HepG2 (cell line): ENCODE results near the gene LRRC8E. TPM values are rescaled to one million over a fixed set of nuclear protein-coding genes. Genes with fewer than 3 reads are reported as not detected.

Experiments
- CAMTA2 ChIP-seq: sonication (generic); formaldehyde crosslinking; IDR thresholded peaks from 2 replicates; pipeline ENCODE4 v1.4.0; 2020; ENCODE audit warnings: mild to moderate bottlenecking, missing genetic modification reagents, borderline replicate concordance
- MBNL3 ChIP-seq: fragments of 250-450 bp; sonication (Bioruptor Pico); conservative IDR thresholded peaks from 2 replicates; pipeline ENCODE4 v1.8.0; 2022; ENCODE audit warnings: mild to moderate bottlenecking, inconsistent platforms
- RFXANK ChIP-seq: IDR thresholded peaks from 2 replicates; pipeline ENCODE4 v1.6.1; 2016
- RFXAP ChIP-seq: sonication (generic); formaldehyde crosslinking; IDR thresholded peaks from 2 replicates; pipeline ENCODE4 v1.4.0; 2020; ENCODE audit warnings: missing genetic modification reagents, borderline replicate concordance
- SALL1 ChIP-seq: sonication (generic); formaldehyde crosslinking; IDR thresholded peaks from 2 replicates; pipeline ENCODE4 v1.8.0; 2022; ENCODE audit warnings: mild to moderate bottlenecking, missing genetic modification reagents
- SMARCE1 ChIP-seq: fragments of 450-650 bp; IDR thresholded peaks from 2 replicates; pipeline ENCODE4 v1.6.1; 2017; ENCODE audit warnings: borderline replicate concordance
- SPEN ChIP-seq: sonication (generic); formaldehyde crosslinking; IDR thresholded peaks from 2 replicates; pipeline ENCODE4 v1.5.1; 2020; ENCODE audit warnings: low read depth, mild to moderate bottlenecking, missing genetic modification reagents
- TCF12 ChIP-seq, 2 experiments: fragments of 450-650 bp in 1 of 2; sonication (generic) in 1 of 2; formaldehyde crosslinking in 1 of 2; IDR thresholded peaks; 2 replicates each; pipeline versions ENCODE4 v1.6.1 to v1.8.0; 2017 to 2022; ENCODE audit warnings: antibody characterized with exemption in 1 of 2, mild to moderate bottlenecking in 1 of 2, missing genetic modification reagents in 1 of 2, moderate library complexity in 1 of 2
- TCF7 ChIP-seq: sonication (generic); IDR thresholded peaks from 2 replicates; pipeline ENCODE4 v1.6.1; 2016; ENCODE audit warnings: antibody characterized with exemption, low read depth
- ZNF263 ChIP-seq: sonication (generic); formaldehyde crosslinking; IDR thresholded peaks from 2 replicates; pipeline ENCODE4 v1.4.0; 2020; ENCODE audit warnings: missing genetic modification reagents
- ZNF629 ChIP-seq: sonication (generic); formaldehyde crosslinking; conservative IDR thresholded peaks from 2 replicates; pipeline ENCODE4 v1.5.0; 2020; ENCODE audit warnings: missing genetic modification reagents
- polyA plus RNA-seq, 8 experiments: library from polyadenylated mRNA; depleted of rRNA in 3 of 8; stranded (reverse) in 7 of 8; unstranded in 1 of 8; fragments of >200 nt; fragmentation: Illumina TruSeq in 4 of 8; extraction: Trizol in 4 of 8; gene quantifications; 2 replicates each; pipeline versions ENCODE4 v1.2.1 to v1.2.3, GENCODE V29; 2011 to 2016; ENCODE audit warnings: low read depth in 4 of 8, missing spikeins in 1 of 8, mixed read lengths in 1 of 8; ENCODE audit not compliant: insufficient read depth in 1 of 8
- total RNA-seq, 5 experiments: library from RNA; depleted of rRNA; stranded (reverse); fragments of >200 nt; fragmentation: Illumina TruSeq; extraction: Trizol; gene quantifications; 2 replicates each; pipeline ENCODE4 v1.2.3, GENCODE V29; 2016; ENCODE audit warnings: low read depth in 1 of 5
- TF ChIP-seq, protein P1 (sequence below): sonication (generic); formaldehyde crosslinking; IDR thresholded peaks from 2 replicates; pipeline ENCODE4 v1.4.0; 2020; ENCODE audit warnings: missing genetic modification reagents, borderline replicate concordance
- TF ChIP-seq, protein P2 (sequence below): sonication (generic); formaldehyde crosslinking; IDR thresholded peaks from 2 replicates; pipeline ENCODE4 v1.4.0; 2020; ENCODE audit warnings: missing genetic modification reagents
- TF ChIP-seq, protein P3 (sequence below), 2 experiments: sonication (generic) in 1 of 2; formaldehyde crosslinking in 1 of 2; IDR thresholded peaks; 2 replicates each; pipeline versions ENCODE4 v1.4.0 to v1.6.1; 2018 to 2020; ENCODE audit warnings: missing genetic modification reagents in 2 of 2, borderline replicate concordance in 1 of 2, low read depth in 1 of 2, mild to moderate bottlenecking in 1 of 2, missing biosample characterization in 1 of 2
- TF ChIP-seq, protein P4 (sequence below): sonication (generic); formaldehyde crosslinking; IDR thresholded peaks from 2 replicates; pipeline ENCODE4 v1.4.0; 2020; ENCODE audit warnings: missing genetic modification reagents
- TF ChIP-seq, protein P5 (sequence below): sonication (generic); formaldehyde crosslinking; IDR thresholded peaks from 2 replicates; pipeline ENCODE4 v1.5.1; 2020; ENCODE audit warnings: mild to moderate bottlenecking, moderate library complexity, missing genetic modification reagents

The LRRC8E gene
- total and polyA plus RNA-seq, 2 of the 13 experiments (the other 11 are each of a cell fraction or from before 2014, with no cell fraction given) = 8.0 to 10.3 TPM

DNA sequence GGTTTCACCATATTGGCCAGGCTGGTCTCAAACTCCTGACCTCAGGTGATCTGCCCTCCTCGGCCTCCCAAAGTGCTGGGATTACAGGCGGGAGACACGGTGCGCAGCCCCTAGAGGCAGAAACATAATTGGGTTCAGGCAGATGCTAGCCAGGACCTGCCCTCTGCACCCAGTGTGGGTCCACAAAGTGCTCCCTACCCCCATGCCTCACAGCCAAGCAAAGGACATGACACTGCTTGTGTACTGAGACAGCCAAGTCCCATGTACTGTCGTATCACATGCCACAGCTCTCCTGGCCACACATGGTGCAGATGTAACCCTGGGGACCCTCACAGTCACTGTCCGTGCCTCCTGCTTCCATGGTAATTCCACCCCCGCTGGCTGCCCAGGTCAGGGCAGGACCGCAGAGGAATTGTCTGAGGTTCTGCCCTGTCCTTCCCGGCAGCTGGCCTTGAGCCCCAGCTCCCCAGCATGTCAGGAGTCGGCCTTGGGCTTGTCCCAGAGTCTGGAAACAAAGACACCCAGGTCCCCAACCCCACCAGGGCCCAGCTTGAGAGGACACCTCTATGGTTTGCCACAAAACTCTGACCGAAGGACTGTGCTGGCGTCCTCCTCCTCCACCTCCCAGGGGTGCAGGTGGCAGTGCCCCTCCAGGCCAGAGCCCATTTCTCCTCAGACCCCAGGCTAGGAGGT, 21.8 kb upstream of the LRRC8E start (continued):
- TF ChIP-seq, protein P1, sequence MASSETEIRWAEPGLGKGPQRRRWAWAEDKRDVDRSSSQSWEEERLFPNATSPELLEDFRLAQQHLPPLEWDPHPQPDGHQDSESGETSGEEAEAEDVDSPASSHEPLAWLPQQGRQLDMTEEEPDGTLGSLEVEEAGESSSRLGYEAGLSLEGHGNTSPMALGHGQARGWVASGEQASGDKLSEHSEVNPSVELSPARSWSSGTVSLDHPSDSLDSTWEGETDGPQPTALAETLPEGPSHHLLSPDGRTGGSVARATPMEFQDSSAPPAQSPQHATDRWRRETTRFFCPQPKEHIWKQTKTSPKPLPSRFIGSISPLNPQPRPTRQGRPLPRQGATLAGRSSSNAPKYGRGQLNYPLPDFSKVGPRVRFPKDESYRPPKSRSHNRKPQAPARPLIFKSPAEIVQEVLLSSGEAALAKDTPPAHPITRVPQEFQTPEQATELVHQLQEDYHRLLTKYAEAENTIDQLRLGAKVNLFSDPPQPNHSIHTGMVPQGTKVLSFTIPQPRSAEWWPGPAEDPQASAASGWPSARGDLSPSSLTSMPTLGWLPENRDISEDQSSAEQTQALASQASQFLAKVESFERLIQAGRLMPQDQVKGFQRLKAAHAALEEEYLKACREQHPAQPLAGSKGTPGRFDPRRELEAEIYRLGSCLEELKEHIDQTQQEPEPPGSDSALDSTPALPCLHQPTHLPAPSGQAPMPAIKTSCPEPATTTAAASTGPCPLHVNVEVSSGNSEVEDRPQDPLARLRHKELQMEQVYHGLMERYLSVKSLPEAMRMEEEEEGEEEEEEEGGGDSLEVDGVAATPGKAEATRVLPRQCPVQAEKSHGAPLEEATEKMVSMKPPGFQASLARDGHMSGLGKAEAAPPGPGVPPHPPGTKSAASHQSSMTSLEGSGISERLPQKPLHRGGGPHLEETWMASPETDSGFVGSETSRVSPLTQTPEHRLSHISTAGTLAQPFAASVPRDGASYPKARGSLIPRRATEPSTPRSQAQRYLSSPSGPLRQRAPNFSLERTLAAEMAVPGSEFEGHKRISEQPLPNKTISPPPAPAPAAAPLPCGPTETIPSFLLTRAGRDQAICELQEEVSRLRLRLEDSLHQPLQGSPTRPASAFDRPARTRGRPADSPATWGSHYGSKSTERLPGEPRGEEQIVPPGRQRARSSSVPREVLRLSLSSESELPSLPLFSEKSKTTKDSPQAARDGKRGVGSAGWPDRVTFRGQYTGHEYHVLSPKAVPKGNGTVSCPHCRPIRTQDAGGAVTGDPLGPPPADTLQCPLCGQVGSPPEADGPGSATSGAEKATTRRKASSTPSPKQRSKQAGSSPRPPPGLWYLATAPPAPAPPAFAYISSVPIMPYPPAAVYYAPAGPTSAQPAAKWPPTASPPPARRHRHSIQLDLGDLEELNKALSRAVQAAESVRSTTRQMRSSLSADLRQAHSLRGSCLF (CRISPR knock-in tag) = no peak
- TF ChIP-seq SPEN (CRISPR knock-in tag) (0 out of 2 replicates have a peak, but pooled peaks have one; percentile 17), TCF7 (no peak), ZNF263 (peak; percentile 89), RFXANK (CRISPR knock-in tag) (no peak), SALL1 (CRISPR knock-in tag) (peak; percentile 38; the same call in 1 of the 2 replicates), ZNF629 (CRISPR knock-in tag) (no peak), TCF12 (IDR thresholded peaks at IDR 0.05) (no peak), TCF12 (CRISPR knock-in tag; IDR thresholded peaks at IDR 0.05) (no peak), SMARCE1 (no peak), CAMTA2 (CRISPR knock-in tag) (no peak), RFXAP (CRISPR knock-in tag) (no peak), MBNL3 (CRISPR knock-in tag) (no peak)
- TF ChIP-seq, protein P2, sequence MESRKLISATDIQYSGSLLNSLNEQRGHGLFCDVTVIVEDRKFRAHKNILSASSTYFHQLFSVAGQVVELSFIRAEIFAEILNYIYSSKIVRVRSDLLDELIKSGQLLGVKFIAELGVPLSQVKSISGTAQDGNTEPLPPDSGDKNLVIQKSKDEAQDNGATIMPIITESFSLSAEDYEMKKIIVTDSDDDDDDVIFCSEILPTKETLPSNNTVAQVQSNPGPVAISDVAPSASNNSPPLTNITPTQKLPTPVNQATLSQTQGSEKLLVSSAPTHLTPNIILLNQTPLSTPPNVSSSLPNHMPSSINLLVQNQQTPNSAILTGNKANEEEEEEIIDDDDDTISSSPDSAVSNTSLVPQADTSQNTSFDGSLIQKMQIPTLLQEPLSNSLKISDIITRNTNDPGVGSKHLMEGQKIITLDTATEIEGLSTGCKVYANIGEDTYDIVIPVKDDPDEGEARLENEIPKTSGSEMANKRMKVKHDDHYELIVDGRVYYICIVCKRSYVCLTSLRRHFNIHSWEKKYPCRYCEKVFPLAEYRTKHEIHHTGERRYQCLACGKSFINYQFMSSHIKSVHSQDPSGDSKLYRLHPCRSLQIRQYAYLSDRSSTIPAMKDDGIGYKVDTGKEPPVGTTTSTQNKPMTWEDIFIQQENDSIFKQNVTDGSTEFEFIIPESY = 0 out of 2 replicates have a peak, but pooled peaks have one; percentile 14
- TF ChIP-seq, protein P3, sequence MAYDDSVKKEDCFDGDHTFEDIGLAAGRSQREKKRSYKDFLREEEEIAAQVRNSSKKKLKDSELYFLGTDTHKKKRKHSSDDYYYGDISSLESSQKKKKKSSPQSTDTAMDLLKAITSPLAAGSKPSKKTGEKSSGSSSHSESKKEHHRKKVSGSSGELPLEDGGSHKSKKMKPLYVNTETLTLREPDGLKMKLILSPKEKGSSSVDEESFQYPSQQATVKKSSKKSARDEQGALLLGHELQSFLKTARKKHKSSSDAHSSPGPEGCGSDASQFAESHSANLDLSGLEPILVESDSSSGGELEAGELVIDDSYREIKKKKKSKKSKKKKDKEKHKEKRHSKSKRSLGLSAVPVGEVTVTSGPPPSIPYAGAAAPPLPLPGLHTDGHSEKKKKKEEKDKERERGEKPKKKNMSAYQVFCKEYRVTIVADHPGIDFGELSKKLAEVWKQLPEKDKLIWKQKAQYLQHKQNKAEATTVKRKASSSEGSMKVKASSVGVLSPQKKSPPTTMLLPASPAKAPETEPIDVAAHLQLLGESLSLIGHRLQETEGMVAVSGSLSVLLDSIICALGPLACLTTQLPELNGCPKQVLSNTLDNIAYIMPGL (CRISPR knock-in tag; IDR thresholded peaks at IDR 0.05; ENCODE audit: borderline replicate concordance in 1 of 2, low read depth in 1 of 2) = 0 out of 4 replicates have a peak, but pooled peaks of 1 of the 2 experiments have one; percentile 37
- TF ChIP-seq, protein P4, sequence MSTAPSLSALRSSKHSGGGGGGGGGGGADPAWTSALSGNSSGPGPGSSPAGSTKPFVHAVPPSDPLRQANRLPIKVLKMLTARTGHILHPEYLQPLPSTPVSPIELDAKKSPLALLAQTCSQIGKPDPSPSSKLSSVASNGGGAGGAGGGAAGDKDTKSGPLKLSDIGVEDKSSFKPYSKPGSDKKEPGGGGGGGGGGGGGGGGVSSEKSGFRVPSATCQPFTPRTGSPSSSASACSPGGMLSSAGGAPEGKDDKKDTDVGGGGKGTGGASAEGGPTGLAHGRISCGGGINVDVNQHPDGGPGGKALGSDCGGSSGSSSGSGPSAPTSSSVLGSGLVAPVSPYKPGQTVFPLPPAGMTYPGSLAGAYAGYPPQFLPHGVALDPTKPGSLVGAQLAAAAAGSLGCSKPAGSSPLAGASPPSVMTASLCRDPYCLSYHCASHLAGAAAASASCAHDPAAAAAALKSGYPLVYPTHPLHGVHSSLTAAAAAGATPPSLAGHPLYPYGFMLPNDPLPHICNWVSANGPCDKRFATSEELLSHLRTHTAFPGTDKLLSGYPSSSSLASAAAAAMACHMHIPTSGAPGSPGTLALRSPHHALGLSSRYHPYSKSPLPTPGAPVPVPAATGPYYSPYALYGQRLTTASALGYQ = no peak
- TF ChIP-seq, protein P5, sequence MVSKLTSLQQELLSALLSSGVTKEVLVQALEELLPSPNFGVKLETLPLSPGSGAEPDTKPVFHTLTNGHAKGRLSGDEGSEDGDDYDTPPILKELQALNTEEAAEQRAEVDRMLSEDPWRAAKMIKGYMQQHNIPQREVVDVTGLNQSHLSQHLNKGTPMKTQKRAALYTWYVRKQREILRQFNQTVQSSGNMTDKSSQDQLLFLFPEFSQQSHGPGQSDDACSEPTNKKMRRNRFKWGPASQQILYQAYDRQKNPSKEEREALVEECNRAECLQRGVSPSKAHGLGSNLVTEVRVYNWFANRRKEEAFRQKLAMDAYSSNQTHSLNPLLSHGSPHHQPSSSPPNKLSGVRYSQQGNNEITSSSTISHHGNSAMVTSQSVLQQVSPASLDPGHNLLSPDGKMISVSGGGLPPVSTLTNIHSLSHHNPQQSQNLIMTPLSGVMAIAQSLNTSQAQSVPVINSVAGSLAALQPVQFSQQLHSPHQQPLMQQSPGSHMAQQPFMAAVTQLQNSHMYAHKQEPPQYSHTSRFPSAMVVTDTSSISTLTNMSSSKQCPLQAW (CRISPR knock-in tag) = peak; percentile 26; the same call in 1 of the 2 replicates
